ENCODE data around the gene NUDT1.

The NUDT1 gene

GRCh38 chr7:2224491-2224928 is 17.5 kb upstream of the NUDT1 start:
- no peak for DNase-seq (ENCODE audit: low read depth in 2 of 2)

- DNase-seq (ENCODE audit: low read depth in 2 of 2), result no peak
Observed at GRCh38 chr7:2224934-2225333, 17.1 kb upstream of the NUDT1 start.

- no peak for DNase-seq (ENCODE audit: low read depth in 2 of 2)
Observed at GRCh38 chr7:2225336-2225735, 16.7 kb upstream of the NUDT1 start.

GRCh38 chr7:2225830-2226229 is 16.2 kb upstream of the NUDT1 start:
- DNase-seq (ENCODE audit: low read depth in 2 of 2), result no peak

- DNase-seq (ENCODE audit: low read depth in 2 of 2), result no peak
Observed at GRCh38 chr7:2227699-2228098, 14.3 kb upstream of the NUDT1 start.

- no peak for DNase-seq (ENCODE audit: low read depth in 2 of 2)
Observed at GRCh38 chr7:2228921-2229320, 13.1 kb upstream of the NUDT1 start.

GRCh38 chr7:2229467-2229866 is 12.6 kb upstream of the NUDT1 start:
- DNase-seq (ENCODE audit: low read depth in 2 of 2), result no peak

DNA sequence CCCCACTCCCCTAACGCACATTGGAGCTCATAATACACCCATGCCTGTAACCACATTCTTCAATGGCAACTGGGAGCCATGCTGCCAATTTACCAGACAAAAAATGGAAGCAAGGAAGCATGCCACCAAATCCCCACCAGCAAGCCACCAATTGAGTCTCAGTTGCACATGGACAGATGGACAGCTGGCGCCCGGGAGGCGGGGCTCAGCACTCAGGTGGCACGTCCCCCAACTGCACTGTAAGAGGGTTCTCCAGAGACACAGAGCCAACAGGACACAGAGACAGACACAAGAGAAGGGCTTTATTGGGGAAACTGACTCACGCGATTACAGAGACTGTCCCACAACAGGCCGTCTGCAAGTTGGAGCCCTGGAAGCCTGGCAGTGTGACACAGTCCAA is 11.8 kb upstream of the NUDT1 start:
- DNase-seq (ENCODE audit: low read depth in 2 of 2), result no peak

- no peak for DNase-seq (ENCODE audit: low read depth in 2 of 2)
Observed at GRCh38 chr7:2230882-2231281, 11.1 kb upstream of the NUDT1 start.

DNA sequence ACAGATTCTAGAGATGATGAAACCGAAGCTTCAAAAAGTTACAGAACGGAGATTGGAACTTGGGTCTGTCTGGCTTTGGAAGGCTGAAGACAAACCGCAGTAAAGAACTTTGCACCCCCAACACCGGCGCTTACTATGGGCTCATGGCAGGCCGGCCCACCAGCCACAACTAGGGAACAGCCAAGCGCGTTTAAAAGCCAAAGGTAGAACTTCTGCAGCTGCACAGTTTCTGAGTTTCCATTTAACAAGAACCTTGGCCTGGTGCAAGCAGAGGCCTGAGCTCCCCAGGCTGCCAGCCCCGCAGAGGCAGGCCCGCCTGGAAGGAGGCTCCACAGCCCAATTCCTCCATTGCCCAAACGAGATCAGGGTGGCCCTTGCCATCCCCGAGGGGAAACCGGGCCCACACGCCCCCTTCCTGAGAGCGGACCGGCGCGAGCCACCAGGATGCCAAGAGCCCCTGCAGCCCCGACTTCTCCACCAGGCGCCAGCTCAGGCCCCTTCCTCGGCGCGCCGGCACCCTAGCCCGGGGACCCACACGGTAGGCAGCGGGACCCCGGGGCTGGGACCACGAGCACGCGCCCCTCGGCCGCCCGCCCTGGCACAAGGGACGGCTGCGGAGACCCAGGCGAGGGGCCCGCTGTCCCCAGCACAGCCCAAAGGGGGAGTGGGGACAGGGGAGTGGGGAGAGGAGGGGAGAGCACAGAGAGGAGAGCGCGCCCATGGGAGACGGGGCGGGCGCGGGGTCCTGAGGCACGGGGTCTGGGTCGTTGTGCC is 9.8 kb upstream of the NUDT1 start:
- DNase-seq (ENCODE audit: low read depth in 2 of 2), result no peak

DNA sequence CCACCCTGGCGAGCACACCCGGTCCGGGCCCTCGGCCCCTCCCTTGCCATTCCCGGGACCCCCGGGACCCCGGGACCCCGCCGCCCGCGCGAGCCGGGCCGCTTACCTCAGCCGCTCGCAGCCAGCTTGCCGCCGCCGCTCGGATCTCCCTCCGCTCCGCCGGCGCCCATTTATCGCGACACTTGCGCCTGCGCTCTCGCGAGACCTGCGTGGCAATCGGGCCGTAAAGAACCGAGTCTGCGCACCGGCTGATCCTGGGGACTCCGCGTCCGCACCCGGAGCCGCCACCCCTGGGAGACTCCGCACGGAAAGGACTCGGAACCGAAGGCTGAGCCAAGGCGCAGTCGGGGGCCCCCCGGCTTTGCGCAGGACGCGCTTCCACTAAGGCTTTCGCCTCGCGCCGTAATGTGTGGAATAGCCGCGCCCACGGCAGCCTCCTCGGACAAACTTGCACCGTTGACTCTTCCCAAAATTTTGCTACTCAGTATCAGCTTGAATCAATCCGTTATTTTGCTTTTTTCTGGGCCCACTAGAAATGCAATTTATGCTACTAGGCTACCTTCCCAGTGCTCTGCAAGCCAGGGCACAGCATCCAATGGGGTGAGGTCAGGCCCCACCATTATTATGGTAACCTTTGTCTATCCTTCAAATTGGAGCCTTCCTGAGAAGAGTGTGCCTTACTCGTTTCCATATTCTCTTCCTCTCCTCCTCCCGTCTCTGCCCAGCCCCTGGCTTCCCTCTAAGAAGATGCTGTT is 9.1 kb upstream of the NUDT1 start, which contains the start of gene MAD1L1:
Gene MAD1L1 (minus strand): TSS at position 180 of the 755 bp plus-strand sequence. CDS start 2,812 bp downstream, outside the sequence.
- DNase-seq (ENCODE audit: low read depth in 2 of 2), result peak; percentile 84

DNA sequence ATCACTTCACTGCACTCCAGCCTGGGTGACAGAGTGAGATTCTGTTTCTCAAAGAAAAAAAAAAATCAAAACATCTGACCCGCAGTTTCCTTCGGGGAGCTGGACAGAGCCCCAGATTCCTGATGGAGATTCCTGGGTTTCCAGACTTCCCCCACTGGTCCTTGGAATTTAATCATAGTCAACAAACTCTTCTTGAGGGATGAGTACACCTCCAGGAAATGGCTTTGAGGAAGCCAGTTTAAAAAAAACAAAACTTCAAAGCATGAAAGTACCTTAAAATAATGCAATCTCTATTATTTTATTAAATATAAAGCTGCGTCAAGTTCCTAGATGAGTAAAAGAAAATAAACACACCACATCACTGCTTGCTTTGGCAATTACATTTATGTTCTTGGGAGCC is 8.1 kb upstream of the NUDT1 start:
- DNase-seq (ENCODE audit: low read depth in 2 of 2), result no peak

DNA sequence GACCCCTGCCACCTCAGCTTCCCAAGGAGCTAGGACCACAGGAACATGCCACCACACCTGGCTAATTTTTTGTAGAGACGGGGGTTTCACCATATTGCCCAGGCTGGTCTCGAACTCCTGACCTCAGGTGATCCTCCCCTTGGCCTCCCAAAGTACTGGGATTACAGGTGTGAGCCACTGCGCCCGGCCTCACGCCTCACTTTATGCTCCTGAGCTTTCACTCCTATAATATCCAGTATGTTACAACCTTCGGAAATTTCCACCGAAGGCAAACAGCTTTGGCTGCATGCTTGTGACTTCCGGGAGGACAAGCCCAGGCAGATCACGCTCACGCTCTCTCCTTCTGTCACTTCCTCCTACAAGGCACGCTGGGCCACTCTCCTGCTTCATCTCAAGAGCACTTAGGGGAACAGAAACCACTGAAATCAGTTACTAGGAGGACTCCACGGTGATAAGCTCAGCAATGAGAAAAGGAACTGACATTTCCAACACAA is 4.9 kb upstream of the NUDT1 start:
- no peak for DNase-seq (ENCODE audit: low read depth in 2 of 2)

- no peak for DNase-seq (ENCODE audit: low read depth in 2 of 2)
Observed at GRCh38 chr7:2239242-2239641, 2.8 kb upstream of the NUDT1 start.

DNA sequence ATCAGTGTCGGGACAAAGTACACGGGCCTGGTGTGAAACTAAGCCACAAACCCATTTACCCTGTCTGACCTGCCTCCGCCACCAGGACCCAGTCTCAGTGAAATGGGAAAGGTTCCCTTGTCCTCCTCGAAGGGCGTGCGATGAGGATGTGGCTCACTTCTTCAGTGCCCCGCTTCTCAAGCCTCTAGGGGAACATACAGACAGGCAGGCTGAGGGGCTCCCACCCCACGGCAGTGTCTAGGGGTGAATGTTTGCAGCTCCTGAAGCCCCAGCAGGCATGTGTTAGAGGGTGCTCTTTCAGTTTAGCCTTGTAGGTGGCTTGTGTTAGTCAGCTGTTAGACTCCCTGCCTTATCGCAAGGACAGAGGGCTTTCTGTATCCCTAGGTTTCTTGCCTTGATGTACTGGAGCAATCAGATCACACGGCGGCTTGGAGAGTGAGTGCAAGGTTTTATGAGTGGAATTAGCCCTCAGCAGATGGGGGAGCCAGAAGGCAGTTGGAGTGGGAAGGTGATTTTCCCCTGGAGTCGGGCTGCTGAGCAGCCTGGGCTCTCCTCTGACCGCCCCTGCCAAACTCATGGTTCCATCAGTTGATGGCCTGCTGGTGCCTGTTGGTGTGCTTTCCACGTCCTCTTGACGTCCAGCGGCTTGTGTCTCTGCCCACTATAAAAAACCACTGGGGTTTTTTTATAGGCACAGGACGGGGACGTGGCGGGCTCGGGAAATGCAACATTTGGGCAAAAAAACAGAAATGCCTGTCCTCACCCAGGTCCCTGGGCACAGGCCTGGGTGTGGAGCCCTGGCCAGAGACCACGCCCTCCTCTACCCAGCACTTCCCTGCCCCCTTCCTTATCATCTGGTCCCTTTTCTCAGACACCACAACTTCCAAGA is 759 bp downstream of the NUDT1 start:
- no peak for DNase-seq (ENCODE audit: low read depth in 2 of 2)

DNA sequence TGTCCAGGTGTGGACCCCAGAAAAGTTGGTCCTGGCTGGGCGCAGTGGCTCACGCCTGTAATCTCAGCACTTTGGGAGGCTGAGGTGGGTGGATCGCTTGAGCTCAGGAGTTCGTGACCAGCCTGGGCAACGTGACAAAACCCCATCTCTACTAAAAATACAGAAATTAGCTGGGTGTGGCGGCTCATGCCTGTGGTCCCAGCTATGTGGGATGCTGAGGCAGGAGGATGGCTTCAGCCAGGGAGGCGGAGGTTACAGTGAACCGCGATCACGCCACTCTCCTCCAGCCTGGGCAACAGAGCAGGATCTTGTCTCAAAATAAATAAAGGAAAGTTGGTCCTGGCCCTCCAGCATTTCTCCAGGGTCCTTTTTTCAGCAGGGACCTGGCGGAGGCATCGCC is 1.4 kb downstream of the NUDT1 start:
- no peak for DNase-seq (ENCODE audit: low read depth in 2 of 2)

GRCh38 chr7:2244404-2244995 is 2.5 kb downstream of the NUDT1 start:
- no peak for DNase-seq (ENCODE audit: low read depth in 2 of 2)

- no peak for DNase-seq (ENCODE audit: low read depth in 2 of 2)
Observed at GRCh38 chr7:2245883-2246675, 4.1 kb downstream of the NUDT1 start.

GRCh38 chr7:2247141-2247995 is 5.3 kb downstream of the NUDT1 start:
- no peak for DNase-seq (ENCODE audit: low read depth in 2 of 2)
